Ascending aorta (tissue), 2 donors: Measurements from ENCODE around the gene GNA12. TPM values are rescaled to one million over a fixed set of nuclear protein-coding genes. Genes with fewer than 3 reads are reported as not detected.

ENCODE experiments used
- DNase-seq, 2 donors: peaks; one replicate each; pipeline ENCODE4 v3.0.0-alpha.2; 2019; ENCODE audit warnings: low spot score in 2 of 2
- H3K27ac ChIP-seq, 2 donors: fragments of 200-600 bp; sonication (generic); one replicate each; pipeline ENCODE4 v1.5.1; 2016 to 2017; ENCODE audit warnings: mild to moderate bottlenecking in 1 of 2
- H3K27me3 ChIP-seq: fragments of 200-600 bp; sonication (generic); one replicate; pipeline ENCODE4 v1.5.1; 2017
- H3K36me3 ChIP-seq, 2 donors: fragments of 200-600 bp; sonication (generic); one replicate each; pipeline ENCODE4 v1.5.1; 2016
- H3K4me1 ChIP-seq, 2 donors: fragments of 200-600 bp; sonication (generic); one replicate each; pipeline ENCODE4 v1.5.1; 2016 to 2017; ENCODE audit warnings: mild to moderate bottlenecking in 1 of 2
- H3K4me3 ChIP-seq, 2 donors: fragments of 200-600 bp; sonication (generic); one replicate each; pipeline ENCODE4 v1.5.1; 2016 to 2017; ENCODE audit warnings: mild to moderate bottlenecking in 1 of 2
- H3K9me3 ChIP-seq, 2 donors: fragments of 200-600 bp; sonication (generic); one replicate each; pipeline ENCODE4 v1.5.1; 2016
- intact Hi-C: fragments of 100-400 bp; cut with DNase I; formaldehyde crosslinking; loops from one replicate; pipeline ENCODE4 v1.15.1; 2023
- total RNA-seq: library from RNA; depleted of rRNA; stranded (reverse); fragments of >200 nt; gene quantifications from one replicate; pipeline ENCODE4 v1.1.0, GENCODE V29; 2016
- TF ChIP-seq, protein P1 (sequence below), 3 experiments: fragments of 200-600 bp in 2 of 3; fragments of 450-650 bp in 1 of 3; sonication (generic) in 2 of 3; IDR thresholded peaks; one replicate each; pipeline ENCODE4 v1.5.1; 2016 to 2019; ENCODE audit warnings: antibody characterized with exemption in 3 of 3, mild to moderate bottlenecking in 1 of 3, moderate library complexity in 1 of 3

The GNA12 gene
- total RNA-seq, 1 donor from 2014 or later: 61.0 TPM

DNA sequence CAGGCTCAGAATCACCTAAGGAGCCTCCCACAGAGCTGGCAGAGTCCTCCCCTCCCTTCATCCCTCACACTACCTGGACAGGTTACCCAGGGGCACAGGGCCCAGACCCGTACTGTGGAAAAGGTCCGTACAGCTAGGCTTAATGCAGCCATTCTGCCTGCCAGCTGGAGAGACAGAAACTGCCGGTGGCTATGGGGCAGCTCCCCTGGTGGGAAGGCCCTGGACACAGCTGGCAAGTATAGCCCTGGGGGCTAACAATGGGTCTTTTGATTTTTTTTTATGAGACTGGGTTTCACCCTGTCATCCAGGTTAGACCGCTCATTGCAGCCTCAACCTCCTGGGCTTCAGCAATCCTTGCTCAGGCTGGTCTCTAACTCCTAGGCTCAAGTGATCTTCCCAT, 68.3 kb downstream of the GNA12 start:
- intact Hi-C loops: no loop called here
- no peak for DNase-seq
- H3K4me3 ChIP-seq: no peak overlapping the region
- no peaks in the 10 kb centered on the region for H3K4me1 ChIP-seq
- no peak overlapping the region for H3K27ac ChIP-seq
- H3K9me3 ChIP-seq: no peaks in the 10 kb centered on the region
- peaks cover 4 to 6% of the 10 kb centered on the region in 2 donors for H3K36me3 ChIP-seq
- TF ChIP-seq, protein P1, sequence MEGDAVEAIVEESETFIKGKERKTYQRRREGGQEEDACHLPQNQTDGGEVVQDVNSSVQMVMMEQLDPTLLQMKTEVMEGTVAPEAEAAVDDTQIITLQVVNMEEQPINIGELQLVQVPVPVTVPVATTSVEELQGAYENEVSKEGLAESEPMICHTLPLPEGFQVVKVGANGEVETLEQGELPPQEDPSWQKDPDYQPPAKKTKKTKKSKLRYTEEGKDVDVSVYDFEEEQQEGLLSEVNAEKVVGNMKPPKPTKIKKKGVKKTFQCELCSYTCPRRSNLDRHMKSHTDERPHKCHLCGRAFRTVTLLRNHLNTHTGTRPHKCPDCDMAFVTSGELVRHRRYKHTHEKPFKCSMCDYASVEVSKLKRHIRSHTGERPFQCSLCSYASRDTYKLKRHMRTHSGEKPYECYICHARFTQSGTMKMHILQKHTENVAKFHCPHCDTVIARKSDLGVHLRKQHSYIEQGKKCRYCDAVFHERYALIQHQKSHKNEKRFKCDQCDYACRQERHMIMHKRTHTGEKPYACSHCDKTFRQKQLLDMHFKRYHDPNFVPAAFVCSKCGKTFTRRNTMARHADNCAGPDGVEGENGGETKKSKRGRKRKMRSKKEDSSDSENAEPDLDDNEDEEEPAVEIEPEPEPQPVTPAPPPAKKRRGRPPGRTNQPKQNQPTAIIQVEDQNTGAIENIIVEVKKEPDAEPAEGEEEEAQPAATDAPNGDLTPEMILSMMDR (IDR thresholded peaks at IDR 0.05): no peak
- no peaks in the 10 kb centered on the region for H3K27me3 ChIP-seq

DNA sequence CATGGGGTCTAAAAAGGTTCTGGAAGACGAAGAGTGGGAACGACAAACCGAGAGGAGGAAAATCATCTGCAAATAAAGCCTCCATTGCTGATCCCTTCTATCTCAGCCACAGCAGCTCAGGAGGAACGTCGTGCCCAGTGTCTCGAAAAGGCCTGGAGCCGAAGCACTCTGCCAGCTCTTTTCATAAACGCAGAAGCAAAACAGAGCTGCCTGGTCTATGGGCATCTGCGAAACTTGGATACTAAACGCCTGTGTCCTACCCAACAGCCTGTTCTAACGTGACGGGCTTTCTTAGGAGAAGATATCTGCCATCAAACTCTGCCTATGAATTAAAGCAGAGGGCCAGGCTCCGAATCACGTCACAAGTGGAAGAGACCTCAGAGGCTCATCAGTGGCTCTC, 68.7 kb downstream of the GNA12 start:
- peaks cover 4 to 6% of the 10 kb centered on the region in 2 donors for H3K36me3 ChIP-seq
- intact Hi-C loops: no loop called here
- TF ChIP-seq, protein P1 (IDR thresholded peaks at IDR 0.05): no peak
- no peaks in the 10 kb centered on the region for H3K9me3 ChIP-seq
- H3K27me3 ChIP-seq: no peaks in the 10 kb centered on the region
- no peaks in the 10 kb centered on the region for H3K4me1 ChIP-seq
- H3K4me3 ChIP-seq: no peak overlapping the region
- no peak overlapping the region for H3K27ac ChIP-seq
- no peak for DNase-seq

- DNase-seq: no peak
- H3K27me3 ChIP-seq: no peaks in the 10 kb centered on the region
- H3K9me3 ChIP-seq: no peaks in the 10 kb centered on the region
- intact Hi-C loops: no loop called here
- H3K36me3 ChIP-seq: peaks cover 4 to 6% of the 10 kb centered on the region in 2 donors
- H3K4me3 ChIP-seq: no peak overlapping the region
- TF ChIP-seq, protein P1 (IDR thresholded peaks at IDR 0.05): no peak
- H3K27ac ChIP-seq: no peak overlapping the region
- H3K4me1 ChIP-seq: no peaks in the 10 kb centered on the region
These were observed 69.2 kb downstream of the GNA12 start for GRCh38 chr7:2774935-2775334.

GRCh38 chr7:2774280-2774679, 69.8 kb downstream of the GNA12 start:
- peaks cover 4 to 6% of the 10 kb centered on the region in 2 donors for H3K36me3 ChIP-seq
- no peaks in the 10 kb centered on the region for H3K4me1 ChIP-seq
- no peak for DNase-seq
- no peaks in the 10 kb centered on the region for H3K9me3 ChIP-seq
- TF ChIP-seq, protein P1 (IDR thresholded peaks at IDR 0.05): no peak
- H3K27ac ChIP-seq: no peak overlapping the region
- intact Hi-C loops: no loop called here
- no peak overlapping the region for H3K4me3 ChIP-seq
- H3K27me3 ChIP-seq: no peaks in the 10 kb centered on the region

- H3K36me3 ChIP-seq: peaks cover 4 to 6% of the 10 kb centered on the region in 2 donors
- H3K4me1 ChIP-seq: no peaks in the 10 kb centered on the region
- intact Hi-C loops: no loop called here
- H3K4me3 ChIP-seq: no peak overlapping the region
- no peak overlapping the region for H3K27ac ChIP-seq
- H3K27me3 ChIP-seq: no peaks in the 10 kb centered on the region
- no peaks in the 10 kb centered on the region for H3K9me3 ChIP-seq
- TF ChIP-seq, protein P1 (IDR thresholded peaks at IDR 0.05): no peak
- DNase-seq: no peak
These were observed 70.5 kb downstream of the GNA12 start for GRCh38 chr7:2773608-2774007.

- H3K27ac ChIP-seq: no peak overlapping the region
- peaks cover 1 to 6% of the 10 kb centered on the region in 2 donors for H3K36me3 ChIP-seq
- no peaks in the 10 kb centered on the region for H3K4me1 ChIP-seq
- TF ChIP-seq, protein P1 (IDR thresholded peaks at IDR 0.05): no peak
- no peak for DNase-seq
- no peaks in the 10 kb centered on the region for H3K27me3 ChIP-seq
- no peak overlapping the region for H3K4me3 ChIP-seq
- H3K9me3 ChIP-seq: no peaks in the 10 kb centered on the region
- intact Hi-C loops: no loop called here
These were observed 72.8 kb downstream of the GNA12 start for GRCh38 chr7:2771274-2771731.
